Chondrocyte (in vitro differentiated cells): ENCODE data around the gene EZH1. TPM values are rescaled to one million over a fixed set of nuclear protein-coding genes. Genes with fewer than 3 reads are reported as not detected.

Experiments
- DNase-seq: peaks from one replicate; pipeline ENCODE4 v3.0.0; 2021; ENCODE audit warnings: mixed read lengths, low spot score
- H3K27ac Mint-ChIP-seq: one replicate; pipeline ENCODE4 v1.8.0; 2021; ENCODE audit warnings: mild to moderate bottlenecking, moderate library complexity, mixed read lengths; ENCODE audit not compliant: unreplicated experiment
- H3K27me3 Mint-ChIP-seq: 2 replicates; pipeline ENCODE4 v1.8.0; 2021; ENCODE audit warnings: low read depth, mixed read lengths
- H3K36me3 Mint-ChIP-seq: 2 replicates; pipeline ENCODE4 v1.8.0; 2021; ENCODE audit warnings: low read depth, mixed read lengths
- H3K4me1 Mint-ChIP-seq: 2 replicates; pipeline ENCODE4 v1.8.0; 2021; ENCODE audit warnings: low read depth, mild to moderate bottlenecking, mixed read lengths
- H3K4me3 Mint-ChIP-seq: one replicate; pipeline ENCODE4 v1.8.0; 2021; ENCODE audit warnings: mild to moderate bottlenecking, moderate library complexity, mixed read lengths; ENCODE audit not compliant: unreplicated experiment
- H3K9me3 Mint-ChIP-seq: 2 replicates; pipeline ENCODE4 v1.8.0; 2021; ENCODE audit warnings: low read depth, mixed read lengths
- CTCF ChIP-seq: fragments of 200-600 bp; sonication (generic); IDR thresholded peaks from 2 replicates; pipeline ENCODE4 v1.5.0; 2021; ENCODE audit warnings: antibody characterized with exemption, mild to moderate bottlenecking, moderate library complexity
- total RNA-seq: library from RNA; stranded (reverse); gene quantifications from 3 replicates; pipeline ENCODE4 v1.2.1, GENCODE V29; 2021

The EZH1 gene
- total RNA-seq, 1 donor from 2014 or later, result 22.2 TPM

- Mint-ChIP-seq H3K9me3 (no peaks in the 10 kb centered on the region), H3K27ac (no peak overlapping the region), H3K36me3 (peaks cover 16% of the 10 kb centered on the region), H3K4me1 (peaks cover 36% of the 10 kb centered on the region), H3K27me3 (no peaks in the 10 kb centered on the region), H3K4me3 (no peak overlapping the region)
- no peak for DNase-seq
- TF ChIP-seq CTCF, result no peak
Observed at GRCh38 chr17:42673266-42673884, 71.5 kb downstream of the EZH1 start.

DNA sequence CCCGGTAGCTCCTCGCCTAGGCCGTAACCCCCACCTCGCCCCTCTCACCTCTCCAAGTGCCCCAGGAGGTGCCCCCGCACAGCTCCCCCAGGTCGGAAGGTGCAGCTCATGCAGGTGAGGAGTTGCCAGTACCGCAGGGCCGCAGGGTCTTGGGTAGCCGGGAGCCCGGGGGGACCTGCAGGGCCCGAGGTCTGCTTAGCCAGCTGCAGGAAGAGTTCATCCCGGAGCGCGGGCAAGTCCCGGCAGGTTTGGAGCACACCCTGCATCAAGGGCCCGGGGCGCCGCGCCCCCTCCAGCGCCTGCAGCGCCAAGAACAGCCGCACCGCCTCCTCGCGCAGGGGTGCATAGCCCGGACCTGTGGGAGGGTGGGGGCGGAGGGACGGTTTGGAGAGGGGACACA is 72.8 kb downstream of the EZH1 start:
- Mint-ChIP-seq H3K27me3 (no peaks in the 10 kb centered on the region), H3K4me1 (peaks cover 41% of the 10 kb centered on the region), H3K36me3 (peaks cover 18% of the 10 kb centered on the region), H3K27ac (no peak overlapping the region), H3K4me3 (no peak overlapping the region), H3K9me3 (no peaks in the 10 kb centered on the region)
- no peak for TF ChIP-seq CTCF
- no peak for DNase-seq

GRCh38 chr17:42670789-42671657 is 73.8 kb downstream of the EZH1 start:
- H3K9me3 Mint-ChIP-seq, result no peaks in the 10 kb centered on the region
- no peak for TF ChIP-seq CTCF
- no peak for DNase-seq
- H3K36me3 Mint-ChIP-seq, result peaks cover 18% of the 10 kb centered on the region
- H3K4me1 Mint-ChIP-seq, result peaks cover 42% of the 10 kb centered on the region
- H3K27ac Mint-ChIP-seq, result no peak overlapping the region
- H3K27me3 Mint-ChIP-seq, result no peaks in the 10 kb centered on the region
- H3K4me3 Mint-ChIP-seq, result no peak overlapping the region

DNA sequence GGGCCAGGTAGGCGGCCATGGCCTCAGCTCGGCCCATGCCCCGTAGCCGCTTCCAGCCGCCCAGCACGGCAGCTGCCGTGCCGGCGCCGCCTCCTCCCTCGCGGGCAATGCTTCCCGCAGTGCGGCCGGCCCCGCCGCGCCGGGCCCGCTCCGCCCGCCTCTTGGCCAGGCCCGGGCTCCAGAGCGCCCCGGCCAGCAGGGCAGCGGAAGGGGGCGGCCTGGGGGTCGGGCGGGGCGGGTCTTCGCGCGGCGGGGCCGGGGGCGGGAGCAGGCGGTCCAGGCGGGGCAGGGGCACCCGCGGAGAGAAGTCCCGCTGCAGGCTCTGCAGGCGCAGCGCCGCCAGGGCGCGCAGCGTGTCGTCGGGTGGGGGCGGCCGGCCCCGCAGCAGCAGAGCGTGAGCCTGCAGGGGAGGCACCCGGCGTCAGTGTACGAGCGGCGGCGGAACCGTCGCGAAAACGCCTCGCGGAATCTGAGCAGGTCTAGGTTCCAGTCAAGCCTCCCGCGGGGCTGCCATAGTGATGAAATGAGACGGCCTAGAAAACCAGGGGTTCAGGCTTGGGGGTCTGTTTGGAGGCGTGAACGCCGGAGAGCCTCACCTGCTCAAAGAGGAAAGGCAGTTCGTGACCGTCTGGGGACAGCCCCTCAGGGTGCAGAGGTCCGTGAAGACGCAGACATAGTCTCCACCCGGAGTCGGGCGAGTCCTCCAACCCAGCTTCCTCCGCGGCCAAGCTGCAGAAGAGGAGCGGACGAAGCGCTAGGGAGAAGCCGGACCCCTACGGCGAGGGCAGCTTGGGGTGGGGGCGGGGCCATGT is 74.7 kb downstream of the EZH1 start:
- H3K9me3 Mint-ChIP-seq, result no peaks in the 10 kb centered on the region
- H3K27ac Mint-ChIP-seq, result no peak overlapping the region
- H3K4me1 Mint-ChIP-seq, result peaks cover 42% of the 10 kb centered on the region
- H3K27me3 Mint-ChIP-seq, result no peaks in the 10 kb centered on the region
- no peak for DNase-seq
- TF ChIP-seq CTCF, result no peak
- no peak overlapping the region for H3K4me3 Mint-ChIP-seq
- peaks cover 26% of the 10 kb centered on the region for H3K36me3 Mint-ChIP-seq

DNA sequence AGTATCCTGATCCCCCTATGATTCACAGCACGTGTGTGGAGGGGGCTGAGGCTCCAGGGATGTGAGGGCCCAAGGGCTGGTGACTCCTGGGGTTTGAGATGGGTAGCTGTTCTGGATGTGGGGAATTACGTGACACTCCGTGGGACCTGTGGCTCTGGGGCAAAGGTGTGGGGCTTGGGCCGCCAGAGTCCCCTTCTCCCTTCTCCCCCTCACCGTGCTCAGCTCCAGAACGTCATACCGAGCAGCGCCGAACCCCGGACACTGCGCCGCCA is 75.2 kb downstream of the EZH1 start:
- H3K4me3 Mint-ChIP-seq, result no peak overlapping the region
- H3K36me3 Mint-ChIP-seq, result peaks cover 26% of the 10 kb centered on the region
- DNase-seq, result no peak
- H3K9me3 Mint-ChIP-seq, result no peaks in the 10 kb centered on the region
- peak overlapping the region; percentile 60 for H3K27ac Mint-ChIP-seq
- TF ChIP-seq CTCF, result no peak
- H3K4me1 Mint-ChIP-seq, result peaks cover 37% of the 10 kb centered on the region
- H3K27me3 Mint-ChIP-seq, result no peaks in the 10 kb centered on the region
